Ovary (tissue), 3 donors: Measurements from ENCODE around the gene IFIT2.

ENCODE experiments used
- POLR2A ChIP-seq: fragments of 450-650 bp; IDR thresholded peaks from one replicate; pipeline ENCODE4 v1.6.1; 2017; ENCODE audit warnings: antibody characterized with exemption, mild to moderate bottlenecking, moderate library complexity
- TF ChIP-seq, protein P1 (sequence below), 3 donors: fragments of 450-650 bp in 2 of 3; fragments of 200-600 bp in 1 of 3; IDR thresholded peaks; one replicate each; pipeline versions ENCODE4 v1.5.1 to v1.8.0; 2016 to 2022; ENCODE audit warnings: antibody characterized with exemption in 3 of 3, mild to moderate bottlenecking in 1 of 3
- donor health status: DM: no; HTN: no; CAD: no.

DNA sequence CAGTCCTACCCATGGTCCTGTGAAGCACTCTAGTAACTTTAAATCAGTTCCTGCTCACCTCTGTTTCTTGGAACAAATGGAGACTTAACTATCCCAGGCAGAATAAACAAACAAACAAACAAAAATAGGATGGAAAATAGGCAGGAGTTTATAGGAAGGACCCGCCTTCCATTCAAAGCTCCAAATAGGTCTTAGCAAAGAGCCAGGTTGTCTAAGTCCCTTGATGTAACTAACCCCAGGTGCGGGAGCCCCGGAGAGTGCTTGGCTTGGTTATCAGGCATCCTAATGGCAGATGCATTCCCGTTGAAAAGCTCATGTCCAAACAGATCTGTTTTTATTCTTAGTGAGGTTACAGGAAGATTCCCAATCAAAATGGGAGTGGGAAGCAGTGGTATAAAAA, 2.2 kb downstream of the IFIT2 start:
- TF ChIP-seq, protein P1, sequence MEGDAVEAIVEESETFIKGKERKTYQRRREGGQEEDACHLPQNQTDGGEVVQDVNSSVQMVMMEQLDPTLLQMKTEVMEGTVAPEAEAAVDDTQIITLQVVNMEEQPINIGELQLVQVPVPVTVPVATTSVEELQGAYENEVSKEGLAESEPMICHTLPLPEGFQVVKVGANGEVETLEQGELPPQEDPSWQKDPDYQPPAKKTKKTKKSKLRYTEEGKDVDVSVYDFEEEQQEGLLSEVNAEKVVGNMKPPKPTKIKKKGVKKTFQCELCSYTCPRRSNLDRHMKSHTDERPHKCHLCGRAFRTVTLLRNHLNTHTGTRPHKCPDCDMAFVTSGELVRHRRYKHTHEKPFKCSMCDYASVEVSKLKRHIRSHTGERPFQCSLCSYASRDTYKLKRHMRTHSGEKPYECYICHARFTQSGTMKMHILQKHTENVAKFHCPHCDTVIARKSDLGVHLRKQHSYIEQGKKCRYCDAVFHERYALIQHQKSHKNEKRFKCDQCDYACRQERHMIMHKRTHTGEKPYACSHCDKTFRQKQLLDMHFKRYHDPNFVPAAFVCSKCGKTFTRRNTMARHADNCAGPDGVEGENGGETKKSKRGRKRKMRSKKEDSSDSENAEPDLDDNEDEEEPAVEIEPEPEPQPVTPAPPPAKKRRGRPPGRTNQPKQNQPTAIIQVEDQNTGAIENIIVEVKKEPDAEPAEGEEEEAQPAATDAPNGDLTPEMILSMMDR (IDR thresholded peaks at IDR 0.05), result no peak
- no peak for TF ChIP-seq POLR2A
